GM21367 (cell line): ENCODE measurements around the gene NOXA1.
"Not testable (repeated sequence)": the region's sequence is repeated elsewhere in the genome, so short reads cannot be mapped to it uniquely, and the experiment has no call there.

ENCODE experiments used
- ATAC-seq: cut with Tn5 transposase; IDR thresholded peaks from one replicate; pipeline ENCODE4 v1.9.1; 2021; ENCODE audit not compliant: unreplicated experiment

The NOXA1 gene

GRCh38 chr9:137405677-137406081 is 17.5 kb upstream of the NOXA1 start:
- ATAC-seq, result no peak

DNA sequence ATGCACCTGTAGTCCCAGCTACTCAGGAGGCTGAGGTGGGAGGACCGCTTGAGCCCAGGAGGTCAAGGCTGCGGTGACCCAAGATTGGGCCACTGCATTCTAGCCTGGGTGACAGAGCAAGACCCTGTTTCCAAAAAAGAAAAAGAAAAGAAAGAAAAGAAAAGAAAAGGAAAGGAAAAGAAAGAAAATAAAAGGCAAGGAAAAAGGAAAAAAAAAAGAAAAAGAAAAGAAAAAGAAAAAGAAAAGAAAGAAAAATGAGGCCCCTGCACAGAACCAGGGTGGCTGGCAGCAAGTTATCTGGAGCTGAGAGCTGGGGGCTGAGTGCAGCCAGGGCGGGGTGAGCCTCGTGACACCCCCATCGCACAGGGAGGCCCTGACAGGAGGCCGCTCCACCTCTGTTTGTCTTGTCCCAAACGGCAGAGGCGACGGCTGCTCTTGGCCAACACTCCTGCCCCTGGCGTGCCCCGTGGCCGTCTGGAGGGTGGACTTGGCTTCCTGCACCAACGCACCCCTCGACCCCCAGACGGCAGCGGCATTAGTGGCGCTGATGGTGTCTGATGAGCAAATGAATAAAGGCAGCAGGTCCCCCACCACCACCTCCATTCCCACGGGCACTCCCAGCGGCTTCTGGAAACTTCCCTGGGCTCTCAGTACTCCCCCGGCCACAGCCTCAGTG is 17.0 kb upstream of the NOXA1 start:
- no peak for ATAC-seq

DNA sequence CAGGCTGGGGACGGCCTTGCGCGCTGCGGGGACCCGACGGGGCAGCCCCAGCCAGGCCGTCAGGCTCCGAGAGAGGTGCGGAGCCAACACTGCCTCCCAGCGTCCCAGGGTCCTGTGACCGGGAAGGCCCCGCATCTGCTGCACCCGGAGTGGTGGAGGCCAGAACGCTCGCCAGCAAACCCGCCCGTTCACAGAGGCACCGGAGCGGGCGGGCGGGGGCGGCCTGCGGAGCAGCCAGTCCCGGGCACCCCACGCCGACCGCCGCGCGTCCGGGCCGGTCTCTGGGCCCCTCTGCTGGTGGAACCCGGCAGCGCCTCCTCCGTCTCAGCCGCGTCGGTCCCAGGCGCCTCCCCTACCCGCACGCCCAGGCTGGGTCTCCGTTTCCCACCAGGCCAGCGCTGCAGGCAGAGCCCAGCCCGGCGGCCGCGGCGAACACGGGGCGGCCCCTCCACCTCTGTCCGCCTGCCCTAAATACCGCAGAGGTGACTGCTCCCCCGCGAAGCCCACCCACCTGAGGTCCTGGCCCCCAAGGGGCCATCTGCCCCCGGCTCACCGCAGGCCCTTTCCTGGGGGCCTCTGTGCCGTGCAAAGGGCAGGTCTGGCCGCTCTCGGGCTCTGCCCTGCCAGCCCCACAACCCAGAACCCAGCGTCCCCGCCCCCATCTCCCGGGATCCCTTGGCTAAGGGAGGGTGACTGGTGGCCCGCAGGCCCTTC is 16.2 kb upstream of the NOXA1 start:
- ATAC-seq, result no peak

GRCh38 chr9:137407590-137408300 is 15.4 kb upstream of the NOXA1 start:
- ATAC-seq, result no peak

DNA sequence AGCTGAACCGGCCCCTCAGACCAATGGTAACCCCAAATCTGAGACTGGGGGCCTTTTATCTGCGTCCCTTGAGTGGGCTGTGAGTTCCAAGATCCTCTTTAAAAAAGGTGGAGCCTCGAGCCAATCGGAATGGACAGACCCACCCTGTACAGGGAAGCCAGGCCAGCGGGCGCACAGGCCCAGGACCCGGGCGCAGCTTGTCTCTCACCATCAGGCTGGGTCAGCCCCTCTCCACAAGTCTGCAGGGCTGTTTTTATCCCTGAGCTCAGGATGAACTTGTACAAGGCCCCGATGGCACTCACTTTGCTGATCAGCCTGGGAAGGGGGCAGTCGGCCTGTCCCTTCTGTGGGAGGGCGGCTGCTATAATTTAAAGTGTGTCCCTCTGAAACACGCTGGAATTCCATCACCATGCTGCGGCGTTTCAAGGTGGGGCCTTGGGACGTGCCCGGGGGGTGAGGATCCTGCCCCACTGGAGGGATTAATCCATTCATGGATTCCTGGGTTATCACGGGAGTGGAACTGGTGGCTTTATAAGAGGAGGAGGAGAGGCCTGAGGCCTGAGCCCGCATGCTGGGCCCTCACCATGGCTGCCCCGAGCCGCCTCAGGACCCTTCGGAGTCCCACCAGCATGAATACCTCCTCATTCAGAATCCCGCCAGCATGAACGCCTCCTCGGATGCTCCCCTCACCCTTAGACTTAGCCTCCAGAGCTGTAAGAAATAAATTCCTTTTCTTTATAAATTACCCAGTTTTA is 14.4 kb upstream of the NOXA1 start:
- ATAC-seq, result no peak

- ATAC-seq, result no peak
Measured at GRCh38 chr9:137409515-137409914, 13.7 kb upstream of the NOXA1 start.

DNA sequence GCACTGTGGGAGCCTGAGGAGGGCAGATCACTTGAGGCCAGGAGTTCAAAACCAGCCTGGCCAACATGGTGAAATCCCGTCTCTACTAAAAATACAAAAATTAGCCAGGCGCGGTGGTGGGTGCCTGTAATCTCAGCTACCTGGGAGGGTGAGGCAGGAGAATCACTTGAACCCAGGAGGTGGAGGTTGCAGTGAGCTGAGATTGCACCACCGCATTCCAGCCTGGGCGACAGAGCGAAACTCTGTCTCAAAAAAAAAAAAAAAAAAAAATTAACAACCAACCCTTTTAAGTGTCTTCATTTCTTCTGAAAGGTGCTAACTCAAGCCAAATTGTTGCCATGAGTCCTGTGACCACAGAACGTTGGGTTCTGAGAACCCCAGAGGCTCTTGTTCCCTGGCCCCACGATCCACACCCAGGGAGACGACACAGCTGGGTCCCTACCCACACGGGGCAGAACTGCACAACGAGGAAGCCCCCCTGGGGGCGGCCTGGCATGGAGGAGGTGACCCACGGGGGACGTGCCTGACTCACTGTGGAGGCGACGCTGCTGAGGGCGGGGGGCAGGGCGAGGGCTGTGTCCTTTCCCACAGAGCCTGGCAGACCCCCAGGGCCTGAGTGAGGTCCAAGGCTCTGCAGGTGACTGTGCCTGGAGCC is 12.8 kb upstream of the NOXA1 start:
- not testable (repeated sequence) for ATAC-seq

- ATAC-seq, result no peak
Measured at GRCh38 chr9:137410891-137411249, 12.3 kb upstream of the NOXA1 start.

- ATAC-seq, result no peak
Measured at GRCh38 chr9:137411260-137411644, 11.9 kb upstream of the NOXA1 start.

DNA sequence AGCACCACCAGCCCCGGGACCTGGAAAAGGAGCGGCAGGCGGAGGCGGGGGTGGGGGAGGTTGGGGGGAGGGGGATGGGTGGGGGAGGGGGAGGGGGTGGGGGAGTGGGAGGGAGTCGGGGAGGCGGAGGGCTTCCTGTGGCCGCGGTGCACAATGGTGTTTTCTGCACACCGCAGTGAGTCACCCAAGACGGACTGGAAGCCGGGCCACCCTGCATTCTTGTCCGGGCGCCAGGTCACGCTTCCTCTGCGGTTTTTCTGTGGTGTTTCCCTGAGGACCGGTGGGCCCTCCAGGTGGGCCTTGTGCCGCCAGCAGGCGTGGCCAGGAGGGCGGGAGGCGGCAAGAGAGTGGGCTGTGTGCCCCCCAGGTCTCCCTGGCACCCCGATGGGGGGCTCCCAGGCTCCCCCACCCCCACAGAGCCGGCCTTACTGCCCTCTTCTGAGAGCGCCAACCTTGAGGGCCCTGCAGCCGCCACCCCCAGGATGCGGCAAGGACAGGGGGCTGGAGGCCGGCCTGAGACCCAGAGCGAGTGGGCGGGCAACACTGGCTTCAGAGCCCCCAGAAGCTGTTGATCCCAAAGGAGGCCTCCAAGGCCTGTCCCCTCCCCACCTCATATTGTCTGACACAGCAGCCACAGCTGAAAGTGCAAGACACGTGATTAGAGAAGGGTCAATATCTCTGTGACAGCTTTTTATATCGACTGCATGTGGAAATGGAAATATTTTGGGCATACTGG is 11.4 kb upstream of the NOXA1 start:
- ATAC-seq, result no peak

- no peak for ATAC-seq
Measured at GRCh38 chr9:137412431-137412830, 10.8 kb upstream of the NOXA1 start.

- no peak for ATAC-seq
Measured at GRCh38 chr9:137415451-137415850, 7.7 kb upstream of the NOXA1 start.

DNA sequence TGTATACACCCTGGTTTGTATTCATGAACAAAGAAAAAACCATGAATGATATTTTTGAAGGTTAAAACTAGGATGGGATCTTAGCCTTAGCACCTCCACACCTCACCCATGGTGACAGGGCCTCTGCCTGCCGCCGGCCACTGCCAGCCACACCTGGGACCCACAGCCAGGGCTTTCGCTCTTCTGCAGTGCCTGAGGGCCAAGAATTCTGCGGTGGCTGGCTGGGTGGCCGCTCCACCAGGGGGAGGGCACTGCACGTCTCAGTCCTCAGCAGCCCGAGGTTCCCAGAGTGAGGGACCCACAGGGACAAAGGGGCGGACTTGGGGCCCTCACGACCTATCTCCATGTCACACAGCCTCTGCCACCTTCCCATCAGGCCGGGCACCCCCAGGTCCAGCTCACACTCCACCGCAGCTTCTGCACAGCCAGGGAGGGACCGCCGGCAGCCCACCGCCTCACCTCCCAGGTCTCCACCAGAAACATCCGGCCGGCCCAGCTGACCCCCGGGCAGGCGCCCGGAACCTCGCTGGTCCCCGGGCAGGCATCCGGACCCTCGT is 7.1 kb upstream of the NOXA1 start:
- ATAC-seq, result no peak

- no peak for ATAC-seq
Measured at GRCh38 chr9:137416563-137417151, 6.5 kb upstream of the NOXA1 start.

- ATAC-seq, result no peak
Measured at GRCh38 chr9:137417161-137418021, 5.8 kb upstream of the NOXA1 start.

GRCh38 chr9:137421838-137422603 is 1.2 kb upstream of the NOXA1 start:
- ATAC-seq, result no peak

DNA sequence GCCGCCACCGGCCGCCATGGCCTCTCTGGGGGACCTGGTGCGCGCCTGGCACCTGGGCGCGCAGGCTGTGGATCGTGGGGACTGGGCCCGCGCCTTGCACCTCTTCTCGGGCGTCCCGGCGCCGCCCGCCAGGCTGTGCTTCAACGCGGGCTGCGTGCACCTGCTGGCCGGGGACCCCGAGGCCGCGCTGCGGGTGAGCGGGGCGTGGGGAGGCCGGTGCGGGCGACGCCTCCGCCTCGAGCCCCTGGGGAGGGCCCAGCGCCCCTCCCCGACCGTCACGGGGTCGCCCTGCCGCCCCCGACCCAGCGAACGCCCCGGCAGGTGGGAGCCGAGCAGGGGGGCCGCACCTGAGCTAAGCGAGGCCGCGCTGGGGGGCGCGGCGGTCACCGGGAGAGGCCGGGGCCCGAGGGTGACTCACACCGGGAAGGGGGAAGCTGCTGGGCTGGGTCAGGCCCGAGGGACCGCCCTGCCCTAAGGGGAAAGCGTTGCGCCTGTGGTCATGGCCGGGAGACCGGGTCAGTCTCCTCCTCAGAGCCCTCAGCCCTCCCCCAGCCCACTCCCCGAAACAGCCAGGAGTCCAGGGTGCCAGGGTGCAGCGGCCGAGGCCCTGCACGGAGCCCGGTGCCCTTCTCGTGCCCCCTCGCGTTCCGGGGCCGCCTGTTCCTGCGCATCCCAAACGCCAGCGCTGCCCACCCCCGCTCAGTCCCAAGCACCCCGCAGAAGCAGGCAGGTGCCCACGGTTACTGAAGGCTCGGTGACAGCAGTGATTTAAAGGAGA is 510 bp downstream of the NOXA1 start:
- ATAC-seq, result peak; percentile 13
